HL-60 (cell line): ENCODE results near the gene PRKAR2B.

Source experiments
- POLR2AphosphoS5 ChIP-seq: IDR thresholded peaks from 2 replicates; pipeline ENCODE4 v1.6.1; 2012; ENCODE audit warnings: low read depth
- SPI1 ChIP-seq: IDR thresholded peaks from 2 replicates; pipeline ENCODE4 v1.6.1; 2012; ENCODE audit warnings: low read depth, mild to moderate bottlenecking, borderline replicate concordance
- TF ChIP-seq, protein P1 (sequence below): IDR thresholded peaks from one replicate; pipeline ENCODE4 v1.5.1; 2011; ENCODE audit warnings: low read length, control low read depth, inconsistent platforms; ENCODE audit not compliant: insufficient read depth
- TF ChIP-seq, protein P2 (sequence below): IDR thresholded peaks from 2 replicates; pipeline ENCODE4 v1.6.1; 2012; ENCODE audit warnings: low read depth; ENCODE audit not compliant: insufficient replicate concordance

DNA sequence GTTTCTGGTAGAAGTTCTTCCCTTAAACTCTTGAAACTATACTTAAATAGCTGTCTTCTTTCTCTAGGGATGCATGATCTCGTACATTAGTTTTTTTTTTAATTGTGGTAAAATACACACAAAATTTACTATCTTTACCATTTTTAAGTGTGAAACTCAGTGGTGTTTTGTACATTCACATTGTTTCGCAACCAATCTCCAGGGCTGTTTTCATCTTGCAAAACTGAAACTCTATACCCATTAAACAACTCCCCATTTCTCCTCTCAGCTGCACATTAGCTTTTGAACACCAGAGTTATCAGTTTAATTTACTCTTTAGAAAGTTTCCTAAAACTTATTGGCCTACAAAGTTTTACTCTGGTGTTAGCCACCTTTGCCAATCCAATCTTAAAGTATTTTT, 45.5 kb upstream of the PRKAR2B start:
- TF ChIP-seq POLR2AphosphoS5 (no peak), SPI1 (no peak)
- TF ChIP-seq, protein P1, sequence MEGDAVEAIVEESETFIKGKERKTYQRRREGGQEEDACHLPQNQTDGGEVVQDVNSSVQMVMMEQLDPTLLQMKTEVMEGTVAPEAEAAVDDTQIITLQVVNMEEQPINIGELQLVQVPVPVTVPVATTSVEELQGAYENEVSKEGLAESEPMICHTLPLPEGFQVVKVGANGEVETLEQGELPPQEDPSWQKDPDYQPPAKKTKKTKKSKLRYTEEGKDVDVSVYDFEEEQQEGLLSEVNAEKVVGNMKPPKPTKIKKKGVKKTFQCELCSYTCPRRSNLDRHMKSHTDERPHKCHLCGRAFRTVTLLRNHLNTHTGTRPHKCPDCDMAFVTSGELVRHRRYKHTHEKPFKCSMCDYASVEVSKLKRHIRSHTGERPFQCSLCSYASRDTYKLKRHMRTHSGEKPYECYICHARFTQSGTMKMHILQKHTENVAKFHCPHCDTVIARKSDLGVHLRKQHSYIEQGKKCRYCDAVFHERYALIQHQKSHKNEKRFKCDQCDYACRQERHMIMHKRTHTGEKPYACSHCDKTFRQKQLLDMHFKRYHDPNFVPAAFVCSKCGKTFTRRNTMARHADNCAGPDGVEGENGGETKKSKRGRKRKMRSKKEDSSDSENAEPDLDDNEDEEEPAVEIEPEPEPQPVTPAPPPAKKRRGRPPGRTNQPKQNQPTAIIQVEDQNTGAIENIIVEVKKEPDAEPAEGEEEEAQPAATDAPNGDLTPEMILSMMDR, result no peak
- TF ChIP-seq, protein P2, sequence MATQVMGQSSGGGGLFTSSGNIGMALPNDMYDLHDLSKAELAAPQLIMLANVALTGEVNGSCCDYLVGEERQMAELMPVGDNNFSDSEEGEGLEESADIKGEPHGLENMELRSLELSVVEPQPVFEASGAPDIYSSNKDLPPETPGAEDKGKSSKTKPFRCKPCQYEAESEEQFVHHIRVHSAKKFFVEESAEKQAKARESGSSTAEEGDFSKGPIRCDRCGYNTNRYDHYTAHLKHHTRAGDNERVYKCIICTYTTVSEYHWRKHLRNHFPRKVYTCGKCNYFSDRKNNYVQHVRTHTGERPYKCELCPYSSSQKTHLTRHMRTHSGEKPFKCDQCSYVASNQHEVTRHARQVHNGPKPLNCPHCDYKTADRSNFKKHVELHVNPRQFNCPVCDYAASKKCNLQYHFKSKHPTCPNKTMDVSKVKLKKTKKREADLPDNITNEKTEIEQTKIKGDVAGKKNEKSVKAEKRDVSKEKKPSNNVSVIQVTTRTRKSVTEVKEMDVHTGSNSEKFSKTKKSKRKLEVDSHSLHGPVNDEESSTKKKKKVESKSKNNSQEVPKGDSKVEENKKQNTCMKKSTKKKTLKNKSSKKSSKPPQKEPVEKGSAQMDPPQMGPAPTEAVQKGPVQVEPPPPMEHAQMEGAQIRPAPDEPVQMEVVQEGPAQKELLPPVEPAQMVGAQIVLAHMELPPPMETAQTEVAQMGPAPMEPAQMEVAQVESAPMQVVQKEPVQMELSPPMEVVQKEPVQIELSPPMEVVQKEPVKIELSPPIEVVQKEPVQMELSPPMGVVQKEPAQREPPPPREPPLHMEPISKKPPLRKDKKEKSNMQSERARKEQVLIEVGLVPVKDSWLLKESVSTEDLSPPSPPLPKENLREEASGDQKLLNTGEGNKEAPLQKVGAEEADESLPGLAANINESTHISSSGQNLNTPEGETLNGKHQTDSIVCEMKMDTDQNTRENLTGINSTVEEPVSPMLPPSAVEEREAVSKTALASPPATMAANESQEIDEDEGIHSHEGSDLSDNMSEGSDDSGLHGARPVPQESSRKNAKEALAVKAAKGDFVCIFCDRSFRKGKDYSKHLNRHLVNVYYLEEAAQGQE, result no peak
